Measurements from ENCODE around the gene APC.

- no peak for TF ChIP-seq TAF1 (IDR thresholded peaks at IDR 0.05; ENCODE audit: borderline replicate concordance, low read depth, low read length)
- no peak for TF ChIP-seq POLR2A (IDR thresholded peaks at IDR 0.05; ENCODE audit: low read depth, low read length)
- TF ChIP-seq POLR2AphosphoS5 (IDR thresholded peaks at IDR 0.05; ENCODE audit: low read depth, low read length) = no peak
These were observed 20.0 kb downstream of the APC start for GRCh38 chr5:112757468-112758208.
